RKO (cell line): ENCODE results near the gene IL31RA.

Experiments used
- DNase-seq: peaks from one replicate; pipeline ENCODE4 v3.0.0-alpha.2; 2016; ENCODE audit warnings: low spot score

IL31RA gene

GRCh38 chr5:55902696-55903095, 51.5 kb downstream of the IL31RA start:
- no peak for DNase-seq

- no peak for DNase-seq
Measured at GRCh38 chr5:55903121-55903701, 52.1 kb downstream of the IL31RA start.

GRCh38 chr5:55904152-55904551, 53.0 kb downstream of the IL31RA start:
- DNase-seq = no peak

GRCh38 chr5:55905251-55905650, 54.1 kb downstream of the IL31RA start:
- no peak for DNase-seq

DNA sequence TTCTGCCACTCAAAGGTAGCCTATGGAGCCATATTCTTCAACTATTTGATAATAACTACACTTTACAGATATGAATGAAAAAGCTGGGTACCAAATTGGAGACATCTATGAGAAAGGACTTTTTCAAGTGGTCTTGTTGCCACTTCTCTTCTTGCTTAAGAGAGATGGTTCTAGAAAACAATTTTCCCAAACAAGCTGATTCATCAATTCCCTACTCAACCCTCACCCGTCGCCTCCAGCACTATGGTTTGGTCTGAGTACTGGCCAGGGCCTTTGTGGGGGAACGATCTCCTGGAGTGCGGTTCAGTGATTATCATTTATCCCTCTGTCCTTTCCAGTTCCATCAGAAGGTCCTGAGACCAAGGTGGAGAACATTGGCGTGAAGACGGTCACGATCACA, 56.8 kb downstream of the IL31RA start:
- DNase-seq = no peak

DNA sequence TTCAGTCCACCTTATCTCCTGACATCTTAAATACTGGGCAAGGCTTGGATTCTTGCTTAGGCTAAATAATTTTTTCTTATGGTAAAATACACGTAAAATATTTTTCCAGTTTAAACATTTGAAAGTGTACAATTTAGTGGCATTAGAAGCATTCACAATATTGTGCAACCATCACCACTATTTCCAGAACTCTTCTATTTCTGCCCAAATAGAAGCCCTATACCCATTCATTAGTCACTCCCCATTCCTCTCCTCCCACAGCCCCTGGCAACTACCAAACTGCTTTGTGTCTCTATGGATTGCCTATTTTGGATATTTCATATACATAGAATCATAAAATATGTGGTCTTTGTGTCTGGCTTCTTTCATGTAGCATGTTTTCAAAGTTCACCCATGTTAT, 57.6 kb downstream of the IL31RA start:
- DNase-seq = no peak

DNA sequence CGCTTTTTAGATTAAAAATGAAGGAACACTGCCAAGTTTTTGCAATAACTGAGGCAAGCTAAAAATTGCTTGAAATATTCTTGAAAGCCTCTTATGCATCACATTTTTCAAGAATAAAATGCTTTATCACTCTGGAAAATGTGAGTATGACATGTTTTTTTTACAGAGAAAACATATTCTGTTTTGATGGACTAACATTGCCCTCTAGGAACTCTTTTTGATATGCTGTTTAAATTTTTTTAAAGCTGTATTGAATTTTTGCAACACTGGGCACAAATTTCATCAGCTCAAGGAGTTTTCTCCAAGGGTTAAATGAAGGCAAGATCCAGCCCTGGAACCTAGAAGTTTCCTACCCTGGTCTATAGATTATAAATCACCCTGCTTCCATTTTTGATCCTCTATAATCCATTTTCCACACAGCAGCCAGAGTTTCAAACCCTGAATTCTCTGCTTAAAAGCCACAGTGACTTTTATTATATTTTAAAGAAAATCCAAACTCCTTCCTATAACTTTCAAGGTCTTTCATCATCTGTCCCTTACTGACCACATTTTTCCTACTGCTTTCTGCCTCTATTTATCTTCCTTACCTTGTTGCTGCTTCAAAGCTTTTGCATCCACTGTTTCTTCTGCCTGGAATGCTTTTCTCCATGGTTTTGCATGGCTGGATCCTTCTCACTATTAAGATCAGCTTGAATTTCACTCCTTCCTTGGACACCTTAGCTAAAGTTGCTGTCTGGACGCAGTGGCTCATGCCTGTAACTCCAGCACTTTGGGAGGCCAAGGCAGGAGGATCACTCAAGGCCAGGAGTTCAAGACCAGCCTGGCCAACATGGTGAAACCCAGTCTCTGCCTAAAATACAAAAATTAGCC, 60.9 kb downstream of the IL31RA start:
- peak; percentile 47 for DNase-seq

DNA sequence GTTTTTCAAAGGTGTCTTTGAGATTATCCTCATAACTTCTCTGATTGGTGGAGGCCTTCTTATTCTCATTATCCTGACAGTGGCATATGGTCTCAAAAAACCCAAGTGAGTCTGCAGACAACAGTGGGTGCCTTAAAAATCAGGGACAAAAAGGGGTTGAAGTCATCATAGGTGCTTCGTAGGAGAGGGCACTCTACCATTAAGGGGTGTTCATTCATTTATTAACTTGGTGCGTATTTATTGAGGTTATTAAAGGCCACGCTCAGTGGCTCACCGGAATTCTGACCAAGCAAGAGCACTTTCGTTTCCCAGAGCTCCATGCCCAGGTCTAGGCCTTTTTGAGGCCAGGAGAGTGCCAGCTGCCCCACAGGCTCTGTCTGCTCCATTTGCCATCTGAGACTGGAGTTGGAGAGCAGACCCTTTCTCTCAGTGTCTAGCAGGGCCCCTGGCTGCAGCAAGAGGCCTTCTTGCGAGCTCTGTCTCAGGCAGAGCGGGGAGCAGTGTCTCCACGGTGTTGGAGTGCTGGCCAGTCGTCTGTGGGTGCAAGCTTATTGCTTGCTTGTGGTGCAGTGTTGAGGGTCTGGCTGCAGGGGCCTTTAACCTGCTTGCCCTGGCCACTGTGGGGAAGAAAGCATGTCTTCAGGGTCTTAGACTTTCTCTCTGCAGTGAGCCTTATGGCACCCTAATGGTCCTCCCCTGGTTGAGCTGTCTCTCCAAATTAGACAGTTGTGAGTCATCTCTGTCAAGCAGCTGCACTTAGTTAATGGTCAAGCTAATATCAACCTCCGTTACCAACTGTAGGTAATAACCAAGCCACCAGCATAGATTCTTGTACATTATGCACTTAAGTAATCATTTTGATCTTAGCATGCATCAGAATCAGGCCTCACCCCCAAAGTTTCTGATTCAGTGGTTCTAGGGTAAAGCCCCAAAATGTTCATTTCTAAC, 62.6 kb downstream of the IL31RA start:
- DNase-seq = no peak

DNA sequence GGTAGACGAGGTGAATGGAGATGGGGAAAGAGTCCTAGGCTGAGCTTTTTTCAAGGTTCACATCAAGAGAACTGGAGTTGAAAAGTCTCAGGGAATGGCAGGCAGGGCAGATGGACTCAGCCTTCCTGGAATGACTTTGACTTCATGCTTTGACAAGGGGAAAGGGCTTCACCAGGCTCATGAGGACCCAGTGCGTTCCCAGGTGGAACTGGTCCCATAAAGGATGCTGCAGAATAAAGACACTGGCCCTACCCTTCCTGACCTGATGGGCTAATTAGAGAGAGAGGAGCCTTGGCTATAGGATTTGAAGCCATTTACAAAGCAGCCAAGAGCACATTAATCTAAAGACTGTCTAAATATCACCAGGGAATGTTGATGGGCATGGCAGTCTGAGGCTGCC, 63.8 kb downstream of the IL31RA start:
- DNase-seq = no peak

- no peak for DNase-seq
Measured at GRCh38 chr5:55915783-55916182, 64.6 kb downstream of the IL31RA start.

GRCh38 chr5:55916986-55917385, 65.8 kb downstream of the IL31RA start:
- no peak for DNase-seq

DNA sequence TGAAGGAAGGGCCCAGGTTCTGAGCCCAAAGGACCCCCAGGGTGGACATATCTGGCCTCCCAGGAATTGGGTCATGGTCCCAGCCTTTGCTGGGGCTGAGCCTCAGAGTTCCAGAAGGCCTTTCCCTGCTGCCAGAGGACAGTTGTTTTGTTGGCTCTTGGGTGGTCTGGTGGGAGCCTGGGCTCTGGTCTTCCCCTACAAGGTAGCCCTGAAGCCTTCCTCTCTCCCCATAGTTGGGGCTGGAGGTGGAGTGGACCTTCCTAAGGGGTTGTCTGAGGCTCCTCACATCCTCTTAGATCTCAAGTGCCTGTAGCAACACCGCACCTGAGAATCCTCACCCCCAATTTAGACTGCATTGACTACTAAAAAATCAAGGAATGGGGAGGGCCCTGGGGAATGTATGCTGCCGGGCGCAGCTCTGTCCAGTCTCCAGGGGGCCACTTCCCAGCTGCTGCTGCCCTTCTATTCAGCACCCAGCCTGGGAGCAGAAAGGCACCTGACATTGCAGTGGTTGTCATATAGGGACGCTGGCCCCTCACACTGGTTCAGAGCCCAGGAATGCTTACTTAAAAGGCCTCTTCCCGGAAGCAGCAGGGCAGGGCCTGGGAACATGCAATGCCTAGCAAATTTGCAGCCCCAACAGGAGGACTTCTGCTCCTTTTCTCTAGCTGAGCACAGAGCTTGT, 66.4 kb downstream of the IL31RA start:
- DNase-seq = no peak

GRCh38 chr5:55918087-55919035, 67.2 kb downstream of the IL31RA start:
- DNase-seq = no peak

- DNase-seq = no peak
Measured at GRCh38 chr5:55919625-55920024, 68.5 kb downstream of the IL31RA start.

DNA sequence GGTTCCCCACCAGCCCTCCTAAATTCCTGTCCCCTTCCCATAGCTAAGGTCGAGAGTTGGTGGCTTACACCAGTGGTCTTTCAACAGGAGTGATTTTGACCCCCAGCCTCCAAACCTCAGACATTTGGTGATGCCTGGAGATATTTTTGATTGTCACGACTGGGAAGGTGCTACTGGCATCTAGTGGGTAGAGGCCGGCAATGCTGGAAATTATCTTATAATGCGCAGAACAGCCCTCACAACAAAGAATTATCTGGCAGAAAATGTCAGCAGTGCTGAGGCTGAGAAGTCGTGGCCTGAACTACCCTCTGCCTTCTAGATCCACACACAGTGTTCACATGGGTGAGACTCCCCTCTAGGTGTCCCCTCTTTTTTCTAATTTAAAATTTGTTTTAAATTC, 69.6 kb downstream of the IL31RA start:
- DNase-seq = peak; percentile 38

- DNase-seq = no peak
Measured at GRCh38 chr5:55921617-55922016, 70.5 kb downstream of the IL31RA start.

DNA sequence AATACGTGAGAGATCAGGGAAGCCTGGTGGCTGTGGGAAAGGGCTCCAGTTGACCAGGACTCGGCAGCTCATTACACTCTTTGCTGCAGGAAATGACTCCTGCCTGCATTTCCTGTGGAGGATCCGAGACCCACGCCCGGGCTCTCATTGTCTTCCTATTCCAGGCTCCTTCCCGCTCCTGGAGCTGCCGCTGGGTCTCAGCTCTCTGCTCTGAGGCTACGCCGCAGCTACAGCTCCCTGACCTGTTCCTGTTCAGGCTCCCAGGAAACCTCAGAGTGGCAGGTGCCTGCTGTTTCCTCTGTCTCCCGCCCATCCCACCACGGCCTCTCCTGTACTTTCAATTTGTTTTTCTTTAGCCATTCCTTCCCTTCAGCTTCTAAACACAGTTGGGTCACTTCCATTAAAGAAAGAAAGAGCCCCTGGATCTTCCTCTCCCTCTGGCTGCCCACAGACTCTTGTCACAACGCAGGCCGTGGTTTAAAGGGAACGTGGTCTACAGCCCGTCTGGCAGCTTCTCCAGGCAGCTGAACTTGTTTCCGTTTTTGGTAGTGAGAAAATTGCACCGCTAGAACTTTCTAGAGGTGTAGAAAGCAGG, 72.1 kb downstream of the IL31RA start:
- DNase-seq = no peak

- DNase-seq = no peak
Measured at GRCh38 chr5:55923865-55924500, 72.8 kb downstream of the IL31RA start.

DNA sequence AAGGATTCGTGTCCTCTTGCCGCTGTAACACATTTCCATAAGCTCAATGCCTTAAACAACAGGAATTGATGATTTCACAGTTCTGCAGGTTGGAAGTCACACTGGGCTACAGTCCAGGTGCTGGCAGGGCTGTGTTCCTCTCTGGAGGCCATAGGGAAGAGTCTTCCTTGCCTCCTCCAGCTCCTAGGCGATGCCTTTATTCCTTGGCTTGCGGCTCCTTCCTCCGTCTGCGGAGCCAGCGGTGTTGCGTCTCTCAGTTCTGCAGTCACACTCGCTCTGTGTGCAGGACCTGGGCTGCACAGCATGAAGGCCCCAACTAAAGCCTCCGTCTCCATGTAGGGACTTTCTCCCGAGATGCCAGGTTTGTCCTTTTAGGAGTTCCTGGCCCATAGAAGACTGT, 73.6 kb downstream of the IL31RA start:
- no peak for DNase-seq

GRCh38 chr5:55925181-55925580, 74.0 kb downstream of the IL31RA start:
- DNase-seq = no peak
